Measurements from ENCODE around the gene MUTYH.

GRCh38 chr1:45353685-45354084 is 13.4 kb upstream of the MUTYH start:
- TF ChIP-seq CTCF (IDR thresholded peaks at IDR 0.05) (no peak), POLR2A (IDR thresholded peaks at IDR 0.05; ENCODE audit: low read depth) (no peak), POLR2AphosphoS5 (IDR thresholded peaks at IDR 0.05) (no peak), EP300 (IDR thresholded peaks at IDR 0.05) (no peak)
